GM23248 (cell line): ENCODE data around the gene NACC2.

Experiments
- EZH2 ChIP-seq: fragments of 200-600 bp; sonication (generic); IDR thresholded peaks from 2 replicates; pipeline ENCODE4 v1.6.1; 2018; ENCODE audit warnings: antibody characterized with exemption, mild to moderate bottlenecking; ENCODE audit not compliant: insufficient read depth, poor library complexity, severe bottlenecking
- EZH2phosphoT487 ChIP-seq: fragments of 200-600 bp; sonication (generic); IDR thresholded peaks from 2 replicates; pipeline ENCODE4 v1.6.1; 2018; ENCODE audit warnings: antibody characterized with exemption, moderate library complexity, mild to moderate bottlenecking, low read depth; ENCODE audit not compliant: insufficient read depth

- TF ChIP-seq EZH2: no peak
- TF ChIP-seq EZH2phosphoT487: no peak
Measured at GRCh38 chr9:136086951-136087740, 7.9 kb downstream of the NACC2 start.
